Lower leg skin (tissue), 3 donors: ENCODE results near the gene KCNE4.

Source experiments
- CTCF ChIP-seq, 3 donors: fragments of 450-650 bp; IDR thresholded peaks; one replicate each; pipeline ENCODE4 v1.5.1; 2016; ENCODE audit warnings: antibody characterized with exemption in 3 of 3, mild to moderate bottlenecking in 3 of 3, moderate library complexity in 2 of 3
- POLR2A ChIP-seq, 2 donors: fragments of 450-650 bp; IDR thresholded peaks; one replicate each; pipeline ENCODE4 v1.6.1; 2016 to 2017; ENCODE audit warnings: antibody characterized with exemption in 2 of 2, mild to moderate bottlenecking in 1 of 2, moderate library complexity in 1 of 2

- no peak for TF ChIP-seq CTCF (IDR thresholded peaks at IDR 0.05)
- no peak for TF ChIP-seq POLR2A (IDR thresholded peaks at IDR 0.05)
Measured at GRCh38 chr2:223049356-223049755, 2.6 kb upstream of the KCNE4 start.
